ENCODE data around the gene ARHGAP31.

Gene ARHGAP31

GRCh38 chr3:119342176-119342575 is 48.0 kb downstream of the ARHGAP31 start:
- H3K27me3 ChIP-seq (ENCODE audit: low read length), result no peaks in the 10 kb centered on the region
- H3K27ac ChIP-seq (ENCODE audit: low read depth, low read length), result no peak overlapping the region
- H3F3A ChIP-seq (ENCODE audit: insufficient read depth), result no peaks in the 10 kb centered on the region
- H3K79me2 ChIP-seq (ENCODE audit: insufficient read depth, low read length), result no peaks in the 10 kb centered on the region
- H3K9me2 ChIP-seq (replicated peaks; ENCODE audit: insufficient read depth, low read length), result no peaks in the 10 kb centered on the region
- H3K4me3 ChIP-seq (ENCODE audit: insufficient read depth, low read length, poor library complexity, severe bottlenecking), result no peak overlapping the region
- no peak overlapping the region for H3K9ac ChIP-seq (ENCODE audit: low read length)
- H3K9me3 ChIP-seq (ENCODE audit: insufficient read depth, low read length), result no peaks in the 10 kb centered on the region
- no peaks in the 10 kb centered on the region for H4K20me1 ChIP-seq (ENCODE audit: low read depth, low read length)
- H3K4me2 ChIP-seq (ENCODE audit: low read depth, low read length, poor library complexity, severe bottlenecking), result no peak overlapping the region
- TF ChIP-seq CTCF (IDR thresholded peaks at IDR 0.05; ENCODE audit: insufficient read depth, low read length, poor library complexity, severe bottlenecking) (no peak), EZH2phosphoT487 (conservative IDR thresholded peaks at IDR 0.05; ENCODE audit: low read length) (no peak)
- H2AFZ ChIP-seq (ENCODE audit: low read depth, low read length, severe bottlenecking), result no peak overlapping the region
- H3K36me3 ChIP-seq (ENCODE audit: low read length), result no peaks in the 10 kb centered on the region

- TF ChIP-seq EZH2phosphoT487 (conservative IDR thresholded peaks at IDR 0.05; ENCODE audit: low read length) (no peak), CTCF (IDR thresholded peaks at IDR 0.05; ENCODE audit: insufficient read depth, low read length, poor library complexity, severe bottlenecking) (no peak)
- H3K27ac ChIP-seq (ENCODE audit: low read depth, low read length), result no peak overlapping the region
Observed at GRCh38 chr3:119343719-119344118, 49.5 kb downstream of the ARHGAP31 start.

GRCh38 chr3:119346076-119346496 is 51.9 kb downstream of the ARHGAP31 start:
- Histone ChIP-seq H2AFZ (ENCODE audit: low read depth, low read length, severe bottlenecking) (no peak overlapping the region), H3K79me2 (ENCODE audit: insufficient read depth, low read length) (no peaks in the 10 kb centered on the region), H3K36me3 (ENCODE audit: low read length) (no peaks in the 10 kb centered on the region), H3F3A (ENCODE audit: insufficient read depth) (no peaks in the 10 kb centered on the region), H3K4me2 (ENCODE audit: low read depth, low read length, poor library complexity, severe bottlenecking) (no peak overlapping the region), H3K4me3 (ENCODE audit: insufficient read depth, low read length, poor library complexity, severe bottlenecking) (no peak overlapping the region), H4K20me1 (ENCODE audit: low read depth, low read length) (no peaks in the 10 kb centered on the region), H3K9ac (ENCODE audit: low read length) (no peak overlapping the region), H3K9me2 (replicated peaks; ENCODE audit: insufficient read depth, low read length) (no peaks in the 10 kb centered on the region), H3K9me3 (ENCODE audit: insufficient read depth, low read length) (no peaks in the 10 kb centered on the region), H3K27me3 (ENCODE audit: low read length) (no peaks in the 10 kb centered on the region), H3K27ac (ENCODE audit: low read depth, low read length) (no peak overlapping the region)
- no peak for TF ChIP-seq CTCF (IDR thresholded peaks at IDR 0.05; ENCODE audit: insufficient read depth, low read length, poor library complexity, severe bottlenecking)
- no peak for TF ChIP-seq EZH2phosphoT487 (conservative IDR thresholded peaks at IDR 0.05; ENCODE audit: low read length)

More at GRCh38 chr3:119343719-119344118, 49.5 kb downstream of the ARHGAP31 start:
- Histone ChIP-seq H3K9me2 (replicated peaks; ENCODE audit: insufficient read depth, low read length) (no peaks in the 10 kb centered on the region), H3K4me2 (ENCODE audit: low read depth, low read length, poor library complexity, severe bottlenecking) (no peak overlapping the region), H3K9me3 (ENCODE audit: insufficient read depth, low read length) (no peaks in the 10 kb centered on the region), H3K9ac (ENCODE audit: low read length) (no peak overlapping the region), H3K36me3 (ENCODE audit: low read length) (no peaks in the 10 kb centered on the region), H3F3A (ENCODE audit: insufficient read depth) (no peaks in the 10 kb centered on the region), H4K20me1 (ENCODE audit: low read depth, low read length) (no peaks in the 10 kb centered on the region), H2AFZ (ENCODE audit: low read depth, low read length, severe bottlenecking) (no peak overlapping the region), H3K79me2 (ENCODE audit: insufficient read depth, low read length) (no peaks in the 10 kb centered on the region), H3K4me3 (ENCODE audit: insufficient read depth, low read length, poor library complexity, severe bottlenecking) (no peak overlapping the region), H3K27me3 (ENCODE audit: low read length) (no peaks in the 10 kb centered on the region)

Measured in SU-DHL-6 (cell line).